ENCODE measurements around the gene CTNNAL1.
"Not testable (repeated sequence)": the region's sequence is repeated elsewhere in the genome, so short reads cannot be mapped to it uniquely, and the experiment has no call there.

Gene CTNNAL1

GRCh38 chr9:109012876-109013678 is at the start of gene CTNNAL1:
CTNNAL1 (minus strand) TSS chr9:109013499; CDS start chr9:109013442, 57 bp downstream.
- DNase-seq = peak; percentile 55 to 88

GRCh38 chr9:109062543-109062942 is 49.2 kb upstream of the CTNNAL1 start:
- DNase-seq = no peak

GRCh38 chr9:109060191-109060590 is 46.9 kb upstream of the CTNNAL1 start:
- DNase-seq = no peak

GRCh38 chr9:109053121-109053520 is 39.8 kb upstream of the CTNNAL1 start:
- not testable (repeated sequence) for DNase-seq

GRCh38 chr9:109052416-109052815 is 39.1 kb upstream of the CTNNAL1 start:
- DNase-seq = no peak

GRCh38 chr9:109051733-109052132 is 38.4 kb upstream of the CTNNAL1 start:
- no peak for DNase-seq

GRCh38 chr9:109050444-109050843 is 37.1 kb upstream of the CTNNAL1 start:
- DNase-seq = no peak

GRCh38 chr9:109048822-109049221 is 35.5 kb upstream of the CTNNAL1 start:
- no peak for DNase-seq

GRCh38 chr9:109047259-109047658 is 34.0 kb upstream of the CTNNAL1 start:
- DNase-seq = no peak

- DNase-seq = no peak
Measured at GRCh38 chr9:109046346-109046745, 33.0 kb upstream of the CTNNAL1 start.

GRCh38 chr9:109043578-109043977 is 30.3 kb upstream of the CTNNAL1 start:
- no peak for DNase-seq

GRCh38 chr9:109040571-109040970 is 27.3 kb upstream of the CTNNAL1 start:
- no peak for DNase-seq

- no peak for DNase-seq
Measured at GRCh38 chr9:109039539-109039938, 26.2 kb upstream of the CTNNAL1 start.

- DNase-seq = no peak
Measured at GRCh38 chr9:109037946-109038715, 24.8 kb upstream of the CTNNAL1 start.

GRCh38 chr9:109036744-109037680 is 23.7 kb upstream of the CTNNAL1 start:
- DNase-seq = peak in 1 of 2 experiments; percentile 59

GRCh38 chr9:109035684-109036423 is 22.6 kb upstream of the CTNNAL1 start:
- DNase-seq = peak; percentile 84 to 97

GRCh38 chr9:109033941-109034700 is 20.8 kb upstream of the CTNNAL1 start:
- DNase-seq = no peak

GRCh38 chr9:109031241-109031640 is 17.9 kb upstream of the CTNNAL1 start:
- DNase-seq = no peak

GRCh38 chr9:109030426-109030825 is 17.1 kb upstream of the CTNNAL1 start:
- no peak for DNase-seq

GRCh38 chr9:109028457-109028856 is 15.2 kb upstream of the CTNNAL1 start:
- no peak for DNase-seq

- DNase-seq = no peak
Measured at GRCh38 chr9:109027176-109027575, 13.9 kb upstream of the CTNNAL1 start.

Measured in SW 1271 (cell line).